Measurements from ENCODE around the gene ERBB4.
A peak's percentile ranks its signal among the peaks of the same experiment; 100 is the strongest.

Gene ERBB4

GRCh38 chr2:211513446-211513845, 1025.2 kb downstream of the ERBB4 start:
- DNase-seq = no peak

- no peak for DNase-seq
Observed at GRCh38 chr2:211512806-211513205, 1025.8 kb downstream of the ERBB4 start.

GRCh38 chr2:211503856-211504255, 1034.7 kb downstream of the ERBB4 start:
- DNase-seq = no peak

GRCh38 chr2:211503198-211503597, 1035.4 kb downstream of the ERBB4 start:
- DNase-seq = no peak

GRCh38 chr2:211498551-211499205, 1039.9 kb downstream of the ERBB4 start:
- no peak for DNase-seq

GRCh38 chr2:211495339-211495738, 1043.3 kb downstream of the ERBB4 start:
- DNase-seq = no peak

GRCh38 chr2:211494536-211494935, 1044.1 kb downstream of the ERBB4 start:
- no peak for DNase-seq

- DNase-seq = no peak
Observed at GRCh38 chr2:211494085-211494484, 1044.5 kb downstream of the ERBB4 start.

- DNase-seq = no peak
Observed at GRCh38 chr2:211487733-211488132, 1050.9 kb downstream of the ERBB4 start.

- DNase-seq = no peak
Observed at GRCh38 chr2:211479536-211480150, 1059.0 kb downstream of the ERBB4 start.

- DNase-seq = no peak
Observed at GRCh38 chr2:211477537-211478275, 1060.9 kb downstream of the ERBB4 start.

- no peak for DNase-seq
Observed at GRCh38 chr2:211473116-211473515, 1065.5 kb downstream of the ERBB4 start.

- no peak for DNase-seq
Observed at GRCh38 chr2:211469664-211470059, 1068.9 kb downstream of the ERBB4 start.

- no peak for DNase-seq
Observed at GRCh38 chr2:211468877-211469663, 1069.5 kb downstream of the ERBB4 start.

- no peak for DNase-seq
Observed at GRCh38 chr2:211468217-211468616, 1070.4 kb downstream of the ERBB4 start.

GRCh38 chr2:211463397-211463796, 1075.2 kb downstream of the ERBB4 start:
- no peak for DNase-seq

GRCh38 chr2:211458974-211459373, 1079.6 kb downstream of the ERBB4 start:
- DNase-seq = no peak

GRCh38 chr2:211457325-211457724, 1081.3 kb downstream of the ERBB4 start:
- no peak for DNase-seq

- DNase-seq = peak; percentile 37 to 44
Observed at GRCh38 chr2:211455216-211455841, 1083.3 kb downstream of the ERBB4 start.

GRCh38 chr2:211454679-211455078, 1083.9 kb downstream of the ERBB4 start:
- no peak for DNase-seq

- no peak for DNase-seq
Observed at GRCh38 chr2:211453311-211453887, 1085.2 kb downstream of the ERBB4 start.

- no peak for DNase-seq
Observed at GRCh38 chr2:211451642-211452041, 1087.0 kb downstream of the ERBB4 start.

All from inflammatory macrophage (primary cell).